ENCODE data around the gene SLC17A4. TPM values are rescaled to one million over a fixed set of nuclear protein-coding genes. Genes with fewer than 3 reads are reported as not detected.

The SLC17A4 gene
- total and polyA plus RNA-seq, 7 experiments from 2014 or later = not detected

DNA sequence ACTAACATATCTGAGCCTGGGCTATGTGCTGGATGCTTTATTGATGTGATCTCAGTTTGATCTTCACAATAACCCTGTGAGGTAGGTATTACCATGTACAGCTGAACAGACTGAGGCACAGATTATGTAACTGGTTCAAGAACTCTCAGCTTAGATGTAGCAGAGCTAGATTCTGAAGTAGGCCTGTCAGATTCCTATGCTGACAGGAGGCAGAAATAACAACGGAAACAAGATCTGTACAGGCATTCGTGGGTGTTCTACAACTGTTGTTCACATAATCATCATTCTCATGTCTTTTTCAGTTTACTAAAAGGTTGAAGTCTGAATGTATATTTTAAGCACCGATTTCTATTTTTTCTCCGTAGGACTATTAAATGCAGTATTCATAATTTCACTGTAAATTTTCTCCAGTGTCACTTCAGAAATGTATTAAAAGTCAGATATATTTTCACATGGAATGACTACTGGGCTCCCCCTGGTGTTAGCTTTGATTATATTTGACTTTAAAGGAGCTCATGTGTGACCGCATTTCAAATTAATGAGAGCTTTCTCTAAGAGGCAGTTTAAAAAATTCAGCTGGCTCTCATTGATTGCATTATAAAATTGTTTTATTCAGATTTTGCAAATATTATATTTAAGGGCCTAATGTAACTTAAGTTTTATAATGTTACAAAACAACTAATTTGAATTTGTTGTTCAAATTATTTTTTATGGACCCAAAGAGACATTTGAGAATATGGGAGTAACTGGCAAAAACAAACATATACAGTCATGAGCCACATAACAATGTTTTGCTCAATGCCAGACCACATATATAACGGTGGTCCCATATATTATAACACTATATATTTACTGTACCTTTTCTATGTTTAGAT is 36.4 kb upstream of the SLC17A4 start:
- Mint-ChIP-seq H3K27ac (no peak overlapping the region), H3K27me3 (peaks cover 0 to 32% (median 12%) of the 10 kb centered on the region in 5 donors), H3K9me3 (peaks cover 0 to 1% (median 0%) of the 10 kb centered on the region in 11 donors), H3K4me1 (no peaks in the 10 kb centered on the region), H3K36me3 (no peaks in the 10 kb centered on the region), H3K4me3 (no peak overlapping the region)
- Histone ChIP-seq H3K4me3 (ENCODE audit: low read length) (no peak overlapping the region), H3K27ac (ENCODE audit: low read depth, low read length) (no peak overlapping the region), H3K27me3 (ENCODE audit: control insufficient read depth in 2 of 2, insufficient read depth in 2 of 2, low read length in 2 of 2) (no peaks in the 10 kb centered on the region), H3K36me3 (ENCODE audit: control insufficient read depth in 2 of 3, insufficient read depth in 3 of 3, low read length in 3 of 3) (no peaks in the 10 kb centered on the region), H3K9me3 (ENCODE audit: control insufficient read depth in 2 of 3, low read length in 3 of 3) (no peaks in the 10 kb centered on the region), H3K4me1 (ENCODE audit: control insufficient read depth in 2 of 2, insufficient read depth in 2 of 2, low read length in 2 of 2) (no peaks in the 10 kb centered on the region)
- ChIA-PET POLR2A (no interaction called here), CTCF (interaction anchor here (0.6 to 1.0 kb wide), 6 partner anchors 20 to 492 kb away, joined by 3 to 5 read pairs (median 3); no protein-coding TSS in a partner anchor)
- intact Hi-C loops (cut with micrococcal nuclease) = loop anchor here in 1 of 2 donors (2.0 kb wide), 1 partner anchor 495 kb away; no protein-coding TSS in a partner anchor
- ATAC-seq (no peak), DNase-seq (peak in 4 of 9 donors; percentile 4 to 14 (median 10))

DNA sequence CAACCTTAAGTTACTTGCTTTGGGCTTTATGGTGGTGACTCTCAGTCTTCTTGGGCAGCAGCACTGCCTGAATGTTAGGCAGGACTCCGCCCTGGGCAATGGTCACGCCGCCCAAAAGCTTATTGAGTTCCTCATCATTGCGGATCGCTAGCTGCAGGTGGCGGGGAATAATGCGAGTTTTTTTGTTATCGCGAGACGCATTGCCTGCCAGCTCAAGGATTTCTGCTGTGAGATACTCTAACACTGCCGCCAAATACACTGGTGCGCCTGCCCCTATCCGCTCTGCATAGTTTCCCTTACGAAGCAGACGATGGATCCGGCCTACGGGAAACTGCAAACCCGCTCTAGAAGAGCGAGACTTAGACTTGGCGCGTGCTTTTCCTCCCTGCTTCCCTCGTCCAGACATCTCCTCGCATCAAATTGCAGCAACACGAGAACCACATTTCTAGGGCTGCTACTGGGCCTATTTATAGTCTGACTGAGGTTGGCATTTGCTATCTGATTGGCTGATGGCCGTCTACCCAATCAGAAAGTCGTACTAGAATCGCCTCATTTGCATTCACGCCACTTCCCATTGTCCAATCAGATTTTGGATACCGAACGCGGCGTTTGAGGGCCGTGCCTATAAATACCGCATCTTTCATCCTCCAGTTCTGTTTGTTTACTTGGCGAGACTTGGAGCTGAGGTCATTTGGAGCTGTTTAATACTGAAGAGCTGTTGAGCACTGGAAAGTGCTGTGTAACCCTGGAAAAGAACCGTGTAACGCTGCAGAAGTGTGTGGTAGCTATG is 28.2 kb upstream of the SLC17A4 start:
- DNase-seq = no peak
- intact Hi-C loops (cut with micrococcal nuclease) = no loop called here
- H3K27me3 Mint-ChIP-seq = peaks cover 21 to 38% (median 21%) of the 10 kb centered on the region in 5 donors
- CTCF ChIA-PET = interaction anchor here (0.6 kb wide), 1 partner anchor 1887 kb away, joined by 3 read pairs; no protein-coding TSS in a partner anchor
- H3K27ac Mint-ChIP-seq = no peak overlapping the region
- peaks cover 0 to 5% (median 0%) of the 10 kb centered on the region in 11 donors for H3K9me3 Mint-ChIP-seq
- no peak overlapping the region for H3K4me3 ChIP-seq (ENCODE audit: low read length)
- no peak overlapping the region for H3K27ac ChIP-seq (ENCODE audit: low read depth, low read length)
- no peaks in the 10 kb centered on the region for H3K36me3 Mint-ChIP-seq
- H3K9me3 ChIP-seq (ENCODE audit: control insufficient read depth in 2 of 3, low read length in 3 of 3) = no peaks in the 10 kb centered on the region
- no peaks in the 10 kb centered on the region for H3K27me3 ChIP-seq (ENCODE audit: control insufficient read depth in 2 of 2, insufficient read depth in 2 of 2, low read length in 2 of 2)
- POLR2A ChIA-PET = no interaction called here
- no peak overlapping the region for H3K4me3 Mint-ChIP-seq
- no peaks in the 10 kb centered on the region for H3K4me1 ChIP-seq (ENCODE audit: control insufficient read depth in 2 of 2, insufficient read depth in 2 of 2, low read length in 2 of 2)
- no peaks in the 10 kb centered on the region for H3K4me1 Mint-ChIP-seq
- no peaks in the 10 kb centered on the region for H3K36me3 ChIP-seq (ENCODE audit: control insufficient read depth in 2 of 3, insufficient read depth in 3 of 3, low read length in 3 of 3)
- ATAC-seq = no peak

DNA sequence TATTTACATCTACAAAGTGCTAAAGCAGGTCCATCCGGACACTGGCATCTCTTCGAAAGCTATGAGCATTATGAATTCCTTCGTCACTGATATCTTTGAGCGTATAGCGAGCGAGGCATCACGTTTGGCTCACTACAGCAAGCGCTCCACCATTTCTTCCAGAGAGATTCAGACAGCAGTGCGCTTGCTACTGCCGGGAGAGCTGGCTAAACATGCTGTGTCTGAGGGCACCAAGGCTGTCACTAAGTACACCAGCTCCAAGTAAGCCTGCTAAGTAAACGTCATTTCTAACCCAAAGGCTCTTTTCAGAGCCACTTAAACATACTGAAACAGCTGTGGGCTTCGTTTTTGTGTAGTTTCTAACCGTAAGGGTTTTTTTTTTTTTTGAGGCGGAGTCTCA is 27.5 kb upstream of the SLC17A4 start:
- CTCF ChIA-PET = interaction anchor here (0.6 kb wide), 1 partner anchor 1887 kb away, joined by 3 read pairs; no protein-coding TSS in a partner anchor
- no peaks in the 10 kb centered on the region for H3K4me1 ChIP-seq (ENCODE audit: control insufficient read depth in 2 of 2, insufficient read depth in 2 of 2, low read length in 2 of 2)

DNA sequence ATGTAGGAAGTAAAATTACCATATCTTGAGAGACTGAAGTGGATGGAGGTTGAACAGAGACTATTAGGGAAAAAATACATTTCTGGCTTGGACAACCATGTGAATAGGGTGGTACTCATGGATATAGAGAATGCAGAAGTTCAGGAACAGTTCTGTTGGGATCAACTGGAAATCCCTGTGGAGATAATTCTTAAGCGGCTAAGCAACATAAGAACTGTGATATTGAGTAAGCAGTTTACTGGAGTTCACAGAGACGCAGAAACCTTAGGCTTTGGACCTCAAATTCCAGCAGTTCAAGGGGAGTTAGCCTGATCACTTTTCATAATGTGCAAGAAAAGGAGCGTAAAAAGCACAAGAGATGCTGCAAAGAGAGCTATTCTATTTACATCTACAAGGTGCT is 23.6 kb upstream of the SLC17A4 start:
- no peak overlapping the region for H3K4me3 ChIP-seq (ENCODE audit: low read length)
- H3K36me3 Mint-ChIP-seq = peaks cover 0 to 3% (median 0%) of the 10 kb centered on the region in 5 donors
- no peaks in the 10 kb centered on the region for H3K9me3 ChIP-seq (ENCODE audit: control insufficient read depth in 2 of 3, low read length in 3 of 3)
- ATAC-seq (no peak), DNase-seq (no peak)
- no peaks in the 10 kb centered on the region for H3K4me1 ChIP-seq (ENCODE audit: control insufficient read depth in 2 of 2, insufficient read depth in 2 of 2, low read length in 2 of 2)
- H3K27ac ChIP-seq (ENCODE audit: low read depth, low read length) = no peak overlapping the region
- no peaks in the 10 kb centered on the region for H3K36me3 ChIP-seq (ENCODE audit: control insufficient read depth in 2 of 3, insufficient read depth in 3 of 3, low read length in 3 of 3)
- H3K27me3 Mint-ChIP-seq = peaks cover 27 to 53% (median 48%) of the 10 kb centered on the region in 5 donors
- ChIA-PET CTCF (no interaction called here), POLR2A (interaction anchor here (1.3 kb wide), 1 partner anchor 132 kb away, joined by 4 read pairs; no protein-coding TSS in a partner anchor)
- H3K27me3 ChIP-seq (ENCODE audit: control insufficient read depth in 2 of 2, insufficient read depth in 2 of 2, low read length in 2 of 2) = peaks cover 0 to 7% of the 10 kb centered on the region in 2 donors
- peaks cover 0 to 11% (median 3%) of the 10 kb centered on the region in 11 donors for H3K9me3 Mint-ChIP-seq
- H3K4me1 Mint-ChIP-seq = no peaks in the 10 kb centered on the region
- intact Hi-C loops (cut with micrococcal nuclease) = no loop called here
- no peak overlapping the region for H3K4me3 Mint-ChIP-seq
- no peak overlapping the region for H3K27ac Mint-ChIP-seq

More for the DNA sequence above, 27.5 kb upstream of the SLC17A4 start:
- Histone ChIP-seq H3K36me3 (ENCODE audit: control insufficient read depth in 2 of 3, insufficient read depth in 3 of 3, low read length in 3 of 3) (no peaks in the 10 kb centered on the region), H3K27ac (ENCODE audit: low read depth, low read length) (no peak overlapping the region), H3K4me3 (ENCODE audit: low read length) (no peak overlapping the region), H3K9me3 (ENCODE audit: control insufficient read depth in 2 of 3, low read length in 3 of 3) (no peaks in the 10 kb centered on the region), H3K27me3 (ENCODE audit: control insufficient read depth in 2 of 2, insufficient read depth in 2 of 2, low read length in 2 of 2) (no peaks in the 10 kb centered on the region)
- intact Hi-C loops (cut with micrococcal nuclease) = no loop called here
- ATAC-seq = no peak
- Mint-ChIP-seq H3K36me3 (peaks cover 0 to 2% (median 0%) of the 10 kb centered on the region in 5 donors), H3K4me1 (no peaks in the 10 kb centered on the region), H3K27me3 (peaks cover 21 to 40% (median 27%) of the 10 kb centered on the region in 5 donors), H3K4me3 (no peak overlapping the region), H3K27ac (no peak overlapping the region), H3K9me3 (peaks cover 0 to 6% (median 0%) of the 10 kb centered on the region in 11 donors)
- no peak for DNase-seq
- POLR2A ChIA-PET = no interaction called here

DNA sequence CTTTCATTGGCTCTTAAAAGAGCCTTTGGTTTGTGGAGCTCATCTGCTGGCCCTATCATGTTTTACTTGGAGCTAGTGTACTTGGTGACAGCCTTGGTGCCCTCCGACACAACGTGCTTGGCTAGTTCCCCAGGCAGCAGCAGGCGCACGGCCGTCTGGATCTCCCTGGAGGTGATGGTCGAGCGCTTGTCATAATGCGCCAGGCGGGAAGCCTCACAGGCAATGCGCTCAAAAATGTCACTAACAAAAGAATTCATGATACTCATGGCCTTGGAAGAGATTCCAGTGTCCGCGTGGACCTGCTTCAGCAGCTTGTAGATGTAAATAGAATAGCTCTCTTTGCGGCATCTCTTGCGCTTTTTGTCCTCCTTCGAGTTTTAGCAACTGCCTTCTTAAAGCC is 22.8 kb upstream of the SLC17A4 start:
- Histone ChIP-seq H3K27ac (ENCODE audit: low read depth, low read length) (no peak overlapping the region), H3K27me3 (ENCODE audit: control insufficient read depth in 2 of 2, insufficient read depth in 2 of 2, low read length in 2 of 2) (peaks cover 0 to 7% of the 10 kb centered on the region in 2 donors), H3K4me1 (ENCODE audit: control insufficient read depth in 2 of 2, insufficient read depth in 2 of 2, low read length in 2 of 2) (no peaks in the 10 kb centered on the region), H3K4me3 (ENCODE audit: low read length) (no peak overlapping the region), H3K9me3 (ENCODE audit: control insufficient read depth in 2 of 3, low read length in 3 of 3) (no peaks in the 10 kb centered on the region), H3K36me3 (ENCODE audit: control insufficient read depth in 2 of 3, insufficient read depth in 3 of 3, low read length in 3 of 3) (no peaks in the 10 kb centered on the region)
- POLR2A ChIA-PET = interaction anchor here (1.3 kb wide), 1 partner anchor 131 kb away, joined by 4 read pairs; no protein-coding TSS in a partner anchor
- intact Hi-C loops (cut with micrococcal nuclease) = no loop called here
- Mint-ChIP-seq H3K27me3 (peaks cover 35 to 58% (median 45%) of the 10 kb centered on the region in 5 donors), H3K27ac (no peak overlapping the region), H3K4me1 (no peaks in the 10 kb centered on the region), H3K4me3 (no peak overlapping the region), H3K36me3 (peaks cover 0 to 3% (median 0%) of the 10 kb centered on the region in 5 donors), H3K9me3 (peaks cover 0 to 19% (median 6%) of the 10 kb centered on the region in 11 donors)
- no peak for DNase-seq
- CTCF ChIA-PET = no interaction called here
- ATAC-seq = no peak

DNA sequence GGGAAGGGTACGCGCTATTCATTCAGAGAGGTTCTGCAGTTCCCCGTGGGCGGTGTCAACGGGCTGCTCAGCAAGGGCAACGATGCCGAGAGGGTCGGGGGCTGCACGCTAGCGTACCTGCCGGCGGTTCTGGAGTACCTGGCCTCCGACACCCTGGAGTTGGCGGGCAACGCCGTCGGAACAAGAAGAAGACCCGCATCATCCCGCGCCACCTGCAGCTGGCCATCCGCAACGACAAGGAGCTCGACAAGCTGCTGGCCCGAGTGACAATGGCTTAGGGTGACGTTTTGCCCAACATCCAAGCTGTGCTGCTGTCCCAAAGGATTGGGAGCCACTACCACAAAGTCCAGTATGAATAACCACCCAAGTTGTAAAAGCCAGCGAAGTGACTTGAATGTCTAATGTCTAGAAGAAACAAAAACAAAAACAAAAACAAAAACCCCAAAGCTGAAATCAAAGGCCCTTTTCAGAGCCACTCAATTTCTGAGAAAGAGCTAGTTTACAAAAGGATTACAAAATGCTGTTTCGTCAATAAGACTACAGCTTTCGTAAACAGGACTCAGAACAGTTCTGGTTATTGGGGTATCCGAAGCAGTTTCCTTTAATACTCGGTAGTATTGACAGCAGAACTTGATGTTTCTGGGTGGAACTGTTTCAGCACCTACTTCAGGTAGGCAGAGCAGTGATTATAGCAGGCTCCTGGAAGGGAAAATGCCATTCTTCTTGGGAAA is 21.9 kb upstream of the SLC17A4 start:
- Histone ChIP-seq H3K36me3 (ENCODE audit: control insufficient read depth in 2 of 3, insufficient read depth in 3 of 3, low read length in 3 of 3) (no peaks in the 10 kb centered on the region), H3K27ac (ENCODE audit: low read depth, low read length) (no peak overlapping the region), H3K4me3 (ENCODE audit: low read length) (no peak overlapping the region), H3K27me3 (ENCODE audit: control insufficient read depth in 2 of 2, insufficient read depth in 2 of 2, low read length in 2 of 2) (peaks cover 0 to 7% of the 10 kb centered on the region in 2 donors), H3K9me3 (ENCODE audit: control insufficient read depth in 2 of 3, low read length in 3 of 3) (no peaks in the 10 kb centered on the region), H3K4me1 (ENCODE audit: control insufficient read depth in 2 of 2, insufficient read depth in 2 of 2, low read length in 2 of 2) (no peaks in the 10 kb centered on the region)
- Mint-ChIP-seq H3K27ac (no peak overlapping the region), H3K36me3 (peaks cover 0 to 5% (median 3%) of the 10 kb centered on the region in 5 donors), H3K27me3 (peaks cover 44 to 64% (median 50%) of the 10 kb centered on the region in 5 donors), H3K9me3 (peaks cover 0 to 28% (median 11%) of the 10 kb centered on the region in 11 donors), H3K4me1 (no peaks in the 10 kb centered on the region), H3K4me3 (no peak overlapping the region)
- intact Hi-C loops (cut with micrococcal nuclease) = no loop called here
- DNase-seq = no peak
- CTCF ChIA-PET = no interaction called here
- no peak for ATAC-seq
- POLR2A ChIA-PET = no interaction called here

Measured in naive thymus-derived CD4-positive, alpha-beta T cell (primary cell).